GM12878 (cell line): ENCODE data around the gene IFIT2. TPM values are rescaled to one million over a fixed set of nuclear protein-coding genes. Genes with fewer than 3 reads are reported as not detected.
"Not testable (repeated sequence)": the region's sequence is repeated elsewhere in the genome, so short reads cannot be mapped to it uniquely, and the experiment has no call there.

Source experiments
- ATAC-seq: fragments of 200-7000 bp; cut with Tn5 transposase; 3 replicates; pipeline ENCODE4 v1.9.1; 2020; ENCODE audit warnings: mild to moderate bottlenecking, moderate library complexity
- BruUV-seq: library from RNA; stranded (reverse); fragments of 400-500 nt; replicated peaks from 2 replicates; lab custom pipeline; 2021; lab: Mats Ljungman, UMichigan
- CTCF ChIA-PET: fragments of 300-600 bp; sonication (Branson Sonifier 250); formaldehyde crosslinking; extraction: SDS; loops from one replicate; lab custom pipeline; 2021; ENCODE audit warnings: inconsistent platforms; lab: Yijun Ruan, JAX
- POLR2A ChIA-PET: fragments of 350-600 bp; formaldehyde crosslinking; extraction: SDS; loops from one replicate; lab custom pipeline; 2021; ENCODE audit warnings: inconsistent platforms; lab: Charles Lee
- RAD21 ChIA-PET: fragments of 300-600 bp; sonication (Branson Sonifier 250); formaldehyde crosslinking; loops from one replicate; lab custom pipeline; 2023; ENCODE audit warnings: antibody characterized with exemption; ENCODE audit not compliant: unreplicated experiment; lab: Charles Lee
- SMC1A ChIA-PET: fragments of 300-600 bp; sonication (Branson Sonifier 250); formaldehyde crosslinking; loops from one replicate; lab custom pipeline; 2023; ENCODE audit not compliant: unreplicated experiment, uncharacterized antibody; lab: Charles Lee
- DNase-seq: peaks from one replicate; pipeline ENCODE4 v3.0.0-alpha.2; 2011; ENCODE audit warnings: low read depth, low spot score
- FAIRE-seq: peaks from 3 replicates; lab custom pipeline; 2011; peaks lifted over from hg19 to GRCh38; lab: Jason Lieb, UNC
- H2AFZ ChIP-seq: 2 replicates; pipeline ENCODE4 v1.6.0; 2011; ENCODE audit warnings: low read depth, low read length, control low read depth; ENCODE audit not compliant: control insufficient read depth
- H3K27ac ChIP-seq: 2 replicates; pipeline ENCODE4 v1.5.1; 2011; ENCODE audit warnings: control low read depth; ENCODE audit not compliant: control insufficient read depth, insufficient read depth
- H3K27me3 ChIP-seq, 2 experiments: replicated peaks in 1 of 2; 2 replicates each; pipeline versions ENCODE4 v1.6.0 to v1.6.1; 2011; ENCODE audit warnings: low read length in 1 of 2; ENCODE audit not compliant: control insufficient read depth in 2 of 2, insufficient read depth in 2 of 2
- H3K36me3 ChIP-seq, 2 experiments: 2 replicates each; pipeline ENCODE4 v1.5.1; 2011; ENCODE audit warnings: low read length in 1 of 2; ENCODE audit not compliant: control insufficient read depth in 2 of 2, insufficient read depth in 2 of 2
- H3K4me1 ChIP-seq: 2 replicates; pipeline ENCODE4 v1.6.1; 2011; ENCODE audit warnings: mild to moderate bottlenecking, low read length, moderate library complexity, mixed read lengths; ENCODE audit not compliant: control insufficient read depth, insufficient read depth
- H3K4me2 ChIP-seq: 2 replicates; pipeline ENCODE4 v1.6.0; 2011; ENCODE audit warnings: control low read depth; ENCODE audit not compliant: control insufficient read depth, insufficient read depth
- H3K4me3 ChIP-seq: fragments of 200-600 bp; sonication (generic); 2 replicates; pipeline ENCODE4 v1.5.1; 2016
- H3K79me2 ChIP-seq: 2 replicates; pipeline ENCODE4 v1.6.0; 2011; ENCODE audit warnings: low read length; ENCODE audit not compliant: control insufficient read depth, insufficient read depth
- H3K9ac ChIP-seq: 2 replicates; pipeline ENCODE4 v1.8.0; 2011; ENCODE audit warnings: low read length, control low read depth, mixed read lengths; ENCODE audit not compliant: control insufficient read depth, insufficient read depth
- H3K9me3 ChIP-seq: replicated peaks from 3 replicates; pipeline ENCODE4 v1.5.1; 2011; ENCODE audit warnings: mild to moderate bottlenecking, low read length; ENCODE audit not compliant: control insufficient read depth, insufficient read depth
- H4K20me1 ChIP-seq: 2 replicates; pipeline ENCODE4 v1.6.0; 2011; ENCODE audit not compliant: control insufficient read depth, insufficient read depth
- WGBS: methylation state at CpG from one replicate; pipeline ENCODE4 v1.1.6; 2016; ENCODE audit warnings: low lambda C conversion rate; ENCODE audit not compliant: insufficient replicate concordance, insufficient coverage; ENCODE audit errors: missing lambda C conversion rate; 5-methylcytosine and 5-hydroxymethylcytosine counted together
- in situ Hi-C: fragments of 300-500 bp; cut with MboI; formaldehyde crosslinking; loops from 9 replicates; pipeline ENCODE4 v1.14.3; 2018; ENCODE audit warnings: mixed read lengths
- intact Hi-C: fragments of 100-400 bp; cut with micrococcal nuclease; formaldehyde crosslinking; loops from one replicate; pipeline ENCODE4 v1.14.2; 2022; ENCODE audit not compliant: unreplicated experiment
- polyA plus RNA-seq, 11 experiments: library from polyadenylated mRNA; depleted of rRNA in 4 of 11; unstranded in 6 of 11; stranded (reverse) in 5 of 11; fragments of >200 nt; fragmentation: Nextera tagmentation in 4 of 11; fragmentation: Illumina TruSeq in 1 of 11; extraction: Ambion mirVana in 4 of 11; extraction: Trizol in 1 of 11; gene quantifications; 1 replicate in 1 of 11; 2 replicates in 10 of 11; pipeline versions ENCODE4 v1.2.1 to v1.2.3, GENCODE V29; 2011 to 2016; ENCODE audit warnings: inconsistent platforms in 2 of 11, missing spikeins in 2 of 11, low read depth in 1 of 11
- total RNA-seq, 4 experiments: library from RNA; depleted of rRNA in 3 of 4; stranded (reverse); fragments of >200 nt in 3 of 4; fragmentation: Illumina TruSeq in 1 of 4; extraction: Trizol in 1 of 4; gene quantifications; 2 replicates each; pipeline versions ENCODE4 v1.2.1 to v1.2.3, GENCODE V29; 2013 to 2021

The IFIT2 gene
- total and polyA plus RNA-seq, 10 of the 15 experiments (the other 5 are each of a cell fraction or from before 2014, with no cell fraction given) = 5.2 to 14.8 (median 9.7) TPM

GRCh38 chr10:89318047-89318446 lies 16.2 kb downstream of the IFIT2 start:
- DNase-seq, BruUV-seq, in situ Hi-C loops, H3K4me1 ChIP-seq, H3K79me2 ChIP-seq, H3K4me3 ChIP-seq, H2AFZ ChIP-seq, H3K9ac ChIP-seq, POLR2A ChIA-PET, RAD21 ChIA-PET, H3K9me3 ChIP-seq, H4K20me1 ChIP-seq, H3K27ac ChIP-seq, H3K36me3 ChIP-seq, H3K4me2 ChIP-seq, intact Hi-C loops, ATAC-seq, FAIRE-seq, H3K27me3 ChIP-seq, CTCF ChIA-PET: not testable (repeated sequence)
- 97% methylated on average over 4 of the region's 4 CpGs for whole genome bisulfite sequencing
- SMC1A ChIA-PET = interaction anchor here (0.9 kb wide), 1 partner anchor 25 kb away, joined by 3 read pairs; no protein-coding TSS in a partner anchor

DNA sequence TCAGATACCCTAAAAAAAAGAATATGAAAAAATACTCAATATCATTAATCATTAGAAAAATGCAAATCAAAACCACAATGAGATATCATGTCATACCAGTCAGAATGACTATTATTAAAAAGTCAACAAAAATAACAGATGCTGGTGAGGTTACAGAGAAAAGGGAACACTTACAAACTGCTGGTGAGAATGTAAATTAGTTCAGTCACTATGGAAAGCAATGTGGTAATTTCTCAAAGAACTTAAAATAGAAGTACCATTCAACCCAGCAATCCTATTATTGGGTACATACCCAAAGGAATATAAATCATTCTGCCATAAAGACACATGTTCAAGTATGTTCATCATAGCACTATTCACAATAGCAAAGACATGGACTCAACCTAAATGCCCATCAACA lies 23.2 kb downstream of the IFIT2 start:
- DNase-seq, H3K4me3 ChIP-seq, H3K36me3 ChIP-seq, intact Hi-C loops, POLR2A ChIA-PET, H3K4me2 ChIP-seq, H3K4me1 ChIP-seq, H3K9me3 ChIP-seq, H3K27me3 ChIP-seq, FAIRE-seq, ATAC-seq, BruUV-seq, H4K20me1 ChIP-seq, H3K9ac ChIP-seq, H3K27ac ChIP-seq, RAD21 ChIA-PET, in situ Hi-C loops, H2AFZ ChIP-seq: not testable (repeated sequence)
- SMC1A ChIA-PET = interaction anchor here (0.9 kb wide), 1 partner anchor 20 kb away, joined by 3 read pairs; no protein-coding TSS in a partner anchor
- peaks cover 16% of the 10 kb centered on the region for H3K79me2 ChIP-seq
- CTCF ChIA-PET = interaction anchor here (2.8 kb wide), 1 partner anchor 43 kb away, joined by 17 read pairs; no protein-coding TSS in a partner anchor

- ATAC-seq, H4K20me1 ChIP-seq, BruUV-seq, SMC1A ChIA-PET, H3K27ac ChIP-seq, H3K27me3 ChIP-seq, H2AFZ ChIP-seq, RAD21 ChIA-PET, CTCF ChIA-PET, FAIRE-seq, H3K9me3 ChIP-seq, POLR2A ChIA-PET, H3K36me3 ChIP-seq, H3K9ac ChIP-seq, H3K4me3 ChIP-seq, H3K4me2 ChIP-seq, in situ Hi-C loops, DNase-seq, intact Hi-C loops: not testable (repeated sequence)
- Histone ChIP-seq H3K4me1 (peaks cover 15% of the 10 kb centered on the region), H3K79me2 (peaks cover 24% of the 10 kb centered on the region)
- WGBS = 97% methylated on average over 2 of the region's 2 CpGs
Measured at GRCh38 chr10:89325856-89326255, 24.0 kb downstream of the IFIT2 start.
